Middle frontal gyrus (tissue), 1 donor: ENCODE measurements around the gene HID1.
"Not testable (repeated sequence)": the region's sequence is repeated elsewhere in the genome, so short reads cannot be mapped to it uniquely, and the experiment has no call there.

Experiments
- DNase-seq: peaks from one replicate; pipeline ENCODE4 v3.0.0-alpha.2; 2015; ENCODE audit warnings: low spot score; ENCODE audit errors: extremely low spot score

The HID1 gene

GRCh38 chr17:74999523-74999922 is 27.0 kb upstream of the HID1 start:
- no peak for DNase-seq

GRCh38 chr17:74998783-74999182 is 26.2 kb upstream of the HID1 start:
- no peak for DNase-seq

GRCh38 chr17:74995847-74996246 is 23.3 kb upstream of the HID1 start:
- DNase-seq = no peak

- no peak for DNase-seq
These were observed 21.9 kb upstream of the HID1 start for GRCh38 chr17:74994440-74994839.

- DNase-seq = no peak
These were observed 19.7 kb upstream of the HID1 start for GRCh38 chr17:74992223-74992622.

GRCh38 chr17:74990581-74991105 is 18.1 kb upstream of the HID1 start:
- DNase-seq = no peak

- peak; percentile 40 for DNase-seq
These were observed 15.6 kb upstream of the HID1 start for GRCh38 chr17:74987909-74988711.

- DNase-seq = peak; percentile 95
These were observed 14.9 kb upstream of the HID1 start, which contains the start of gene CDR2L for GRCh38 chr17:74987418-74987908. Gene CDR2L (plus strand): TSS chr17:74987632. CDS start chr17:74988044, 412 bp downstream.

GRCh38 chr17:74986206-74986576 is 13.6 kb upstream of the HID1 start:
- DNase-seq = no peak

GRCh38 chr17:74982663-74983313 is 10.2 kb upstream of the HID1 start:
- not testable (repeated sequence) for DNase-seq

GRCh38 chr17:74981979-74982662 is 9.6 kb upstream of the HID1 start:
- DNase-seq = peak; percentile 80

- no peak for DNase-seq
These were observed 8.9 kb upstream of the HID1 start for GRCh38 chr17:74981318-74981978.

- no peak for DNase-seq
These were observed 7.0 kb upstream of the HID1 start for GRCh38 chr17:74979408-74980146.

GRCh38 chr17:74978240-74978639 is 5.7 kb upstream of the HID1 start:
- no peak for DNase-seq

GRCh38 chr17:74977802-74978201 is 5.2 kb upstream of the HID1 start:
- DNase-seq = no peak

GRCh38 chr17:74975943-74976342 is 3.4 kb upstream of the HID1 start:
- no peak for DNase-seq

GRCh38 chr17:74972973-74973328 is 392 bp upstream of the HID1 start:
- DNase-seq = no peak

GRCh38 chr17:74971842-74972106 is 785 bp downstream of the HID1 start:
- no peak for DNase-seq

GRCh38 chr17:74971069-74971841 is 1.3 kb downstream of the HID1 start:
- DNase-seq = no peak

- DNase-seq = no peak
These were observed 2.2 kb downstream of the HID1 start for GRCh38 chr17:74970395-74970794.
